ENCODE data around the gene ZNF346.
"Not testable (repeated sequence)": the region's sequence is repeated elsewhere in the genome, so short reads cannot be mapped to it uniquely, and the experiment has no call there.

The ZNF346 gene

DNA sequence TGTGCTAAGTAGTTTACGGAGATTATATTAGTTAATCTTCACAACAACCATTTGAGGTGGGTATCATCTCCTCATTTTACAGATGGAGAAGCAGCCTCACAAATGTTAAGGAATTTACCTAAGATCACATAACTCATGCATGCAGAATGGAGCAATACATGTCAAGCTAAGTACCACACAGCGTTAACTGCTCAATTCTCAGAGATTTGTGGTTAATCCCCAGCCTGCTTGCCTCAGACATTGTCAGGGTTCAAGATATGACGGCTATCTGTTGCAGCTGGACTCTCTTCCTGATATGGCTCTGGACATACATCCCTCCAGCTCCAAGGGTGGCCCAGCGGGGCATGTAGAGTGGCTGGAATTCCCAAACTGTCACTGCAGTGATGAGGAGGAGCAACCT is 7.3 kb upstream of the ZNF346 start:
- no peak for DNase-seq

DNA sequence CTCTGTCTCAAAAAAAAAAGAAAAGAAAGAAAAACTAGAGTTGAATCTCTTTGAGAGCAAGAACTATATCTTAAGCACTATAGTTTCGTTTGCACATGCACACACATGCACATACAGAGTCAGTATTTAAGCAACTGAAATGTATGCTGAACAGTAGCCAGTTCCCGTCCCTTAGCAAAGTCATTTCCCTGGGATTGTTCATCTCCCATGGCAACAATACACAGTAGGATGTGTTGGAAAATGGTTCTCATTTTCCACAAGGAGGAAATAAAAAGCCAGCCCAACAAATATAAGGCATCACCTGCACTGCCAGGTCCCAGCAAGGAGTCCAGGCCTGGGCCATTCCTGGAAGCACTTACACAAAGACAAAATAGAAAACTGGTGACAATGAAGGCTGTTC is 4.2 kb upstream of the ZNF346 start:
- no peak for DNase-seq

DNA sequence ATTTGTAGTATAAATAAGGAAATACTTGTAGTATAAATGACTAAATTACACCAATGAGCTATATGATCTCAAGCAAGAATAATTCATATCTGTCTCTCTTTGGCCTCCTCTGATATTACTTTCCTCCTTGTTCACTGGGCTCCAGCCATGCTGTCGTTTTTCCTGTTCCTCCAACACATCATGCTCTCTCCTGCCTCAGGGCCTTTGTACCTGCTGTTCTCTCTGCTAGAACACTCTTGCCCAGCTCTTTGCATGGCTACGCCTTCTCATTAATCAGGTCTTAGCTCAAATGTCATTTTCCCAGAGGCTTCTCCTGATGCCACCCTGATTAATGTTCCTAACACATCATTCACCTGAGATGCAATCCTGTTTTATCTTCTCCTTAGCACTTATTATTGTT is 2.5 kb upstream of the ZNF346 start:
- DNase-seq = no peak

DNA sequence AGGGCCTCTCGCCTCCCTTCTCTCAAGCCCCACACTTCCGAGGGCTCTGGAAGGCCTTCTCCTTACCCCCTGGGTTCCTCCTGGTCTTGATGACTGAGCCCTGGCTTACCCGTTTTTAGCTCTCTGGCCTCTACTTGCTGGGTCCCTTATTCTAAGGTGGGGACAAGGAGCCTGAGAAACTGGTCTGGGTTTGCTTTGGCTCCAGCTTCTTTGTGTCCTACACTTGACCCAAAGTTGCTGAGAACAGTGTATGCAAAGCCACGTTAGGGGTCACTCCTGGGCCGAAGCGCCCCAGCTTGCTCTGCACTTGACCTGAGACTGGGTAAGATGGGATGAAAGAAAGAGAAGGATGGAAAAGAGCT is 788 bp downstream of the ZNF346 start:
- no peak for DNase-seq

DNA sequence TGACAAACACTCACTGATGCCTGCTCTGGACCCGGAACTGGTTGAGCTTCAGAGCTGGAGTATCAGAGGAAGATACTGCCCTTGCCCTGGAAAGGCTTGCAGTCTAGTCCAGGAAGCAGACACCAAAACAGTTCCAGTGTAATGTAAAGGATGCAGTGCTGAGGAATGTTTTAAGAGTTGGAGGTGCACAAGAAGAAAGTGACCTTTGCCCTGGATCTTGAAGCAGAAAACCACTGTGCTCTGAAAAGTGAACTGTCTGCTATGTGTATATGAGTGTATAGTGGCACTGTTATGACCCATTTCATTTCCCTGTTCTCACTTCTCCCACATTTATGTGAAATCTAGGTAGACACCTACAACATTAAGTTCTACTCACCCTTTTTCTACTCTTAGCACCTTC is 2.1 kb downstream of the ZNF346 start:
- no peak for DNase-seq

DNA sequence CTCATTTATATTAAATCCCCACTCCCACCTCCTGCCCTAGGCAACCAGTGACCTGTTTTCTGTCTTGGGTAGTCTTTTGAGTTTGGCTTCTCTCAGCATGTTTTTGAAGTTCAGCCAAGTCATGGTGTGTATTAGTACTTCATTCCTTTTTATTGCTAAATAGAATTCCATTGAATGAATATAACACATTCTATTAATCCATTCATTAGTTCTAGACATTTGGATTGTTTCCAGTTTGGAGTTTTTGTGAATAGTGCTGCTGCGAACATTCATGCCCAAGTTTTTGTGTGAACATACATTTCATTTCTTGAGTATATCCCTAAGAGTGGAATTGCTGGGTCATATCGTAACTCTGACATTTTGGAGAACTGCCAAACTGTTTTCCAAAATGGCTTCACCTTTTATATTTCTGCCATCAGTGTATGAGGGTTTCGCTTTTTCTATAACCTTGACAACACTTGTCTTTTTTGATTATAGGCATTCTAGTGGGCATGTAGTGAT is 2.7 kb downstream of the ZNF346 start:
- no peak for DNase-seq

DNA sequence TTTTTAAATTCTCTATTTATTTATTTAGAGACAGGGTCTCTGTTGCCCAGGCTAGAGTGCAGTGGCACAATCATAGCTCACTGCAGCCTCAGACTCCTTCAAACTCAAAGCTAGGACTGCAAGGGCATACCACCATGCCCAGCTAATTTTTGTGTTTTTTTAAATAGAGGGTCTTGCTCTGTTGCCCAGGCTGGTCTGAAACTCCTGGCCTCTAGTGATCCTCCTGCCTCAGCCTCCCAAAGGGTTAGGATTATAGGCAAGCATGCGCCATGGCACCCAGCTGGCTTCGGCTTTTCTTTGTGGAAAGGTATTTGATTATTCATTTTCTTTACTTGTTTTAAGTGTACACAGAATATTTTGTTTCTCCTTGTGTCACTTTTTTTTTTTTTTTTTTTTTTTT is 5.2 kb downstream of the ZNF346 start:
- no peak for DNase-seq

DNA sequence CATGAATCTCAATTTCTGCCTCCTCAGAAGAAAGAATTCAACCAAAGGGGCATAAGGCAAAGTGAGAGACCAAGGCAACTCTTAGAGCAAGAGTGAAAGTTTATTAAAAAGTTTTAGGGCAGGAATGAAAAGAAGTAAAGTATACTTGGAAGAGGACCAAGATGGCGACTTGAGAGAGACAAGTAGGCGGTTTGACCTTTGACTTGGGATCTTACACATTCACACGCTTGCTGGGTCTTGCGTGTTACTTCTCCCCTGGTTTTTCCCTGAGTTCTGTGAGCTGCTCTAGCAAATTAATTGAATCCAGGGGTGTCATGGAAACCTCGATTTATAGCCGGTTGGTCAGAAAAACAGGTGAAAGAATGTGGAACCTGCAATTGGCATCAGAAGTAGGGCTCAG is 7.0 kb downstream of the ZNF346 start:
- no peak for DNase-seq

DNA sequence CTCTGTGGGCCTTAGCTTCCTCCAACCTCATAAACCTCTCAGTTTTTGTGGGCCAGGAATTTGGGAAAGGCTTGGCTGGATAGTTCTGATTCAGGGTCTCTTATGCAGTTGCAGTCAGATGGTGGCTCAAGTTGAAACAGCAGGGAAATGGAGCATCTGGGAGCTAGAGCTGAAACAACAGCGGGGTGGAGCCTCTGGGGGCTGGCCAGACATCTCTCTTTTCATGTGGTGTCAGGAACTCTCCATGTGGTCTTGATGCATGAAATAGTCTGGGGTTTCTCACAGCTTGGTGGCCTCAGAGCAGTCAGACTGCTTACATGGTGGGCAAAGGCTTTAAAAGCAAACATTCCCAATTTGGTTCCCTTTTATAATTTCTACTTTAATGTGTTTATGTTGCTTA is 13.5 kb downstream of the ZNF346 start:
- no peak for DNase-seq

DNA sequence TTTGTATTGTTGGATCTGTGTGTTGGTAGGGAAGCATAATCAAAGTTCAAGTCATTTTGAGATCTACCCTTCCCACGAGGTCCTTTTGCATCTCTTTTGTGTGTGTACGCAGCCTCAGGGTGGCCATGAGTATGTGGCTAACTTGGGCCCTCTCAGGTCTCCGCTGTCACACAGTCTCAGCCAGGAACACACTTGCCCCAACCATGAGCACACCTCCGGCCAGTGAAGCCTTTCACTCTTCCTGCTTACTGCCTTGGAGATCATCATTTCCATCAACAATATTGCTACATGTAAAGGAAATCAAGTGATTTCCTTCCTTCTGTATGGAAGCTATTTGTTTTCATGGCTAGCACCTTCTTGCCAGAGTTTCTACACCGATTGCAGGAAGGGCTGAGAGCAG is 13.9 kb downstream of the ZNF346 start:
- DNase-seq = no peak

DNA sequence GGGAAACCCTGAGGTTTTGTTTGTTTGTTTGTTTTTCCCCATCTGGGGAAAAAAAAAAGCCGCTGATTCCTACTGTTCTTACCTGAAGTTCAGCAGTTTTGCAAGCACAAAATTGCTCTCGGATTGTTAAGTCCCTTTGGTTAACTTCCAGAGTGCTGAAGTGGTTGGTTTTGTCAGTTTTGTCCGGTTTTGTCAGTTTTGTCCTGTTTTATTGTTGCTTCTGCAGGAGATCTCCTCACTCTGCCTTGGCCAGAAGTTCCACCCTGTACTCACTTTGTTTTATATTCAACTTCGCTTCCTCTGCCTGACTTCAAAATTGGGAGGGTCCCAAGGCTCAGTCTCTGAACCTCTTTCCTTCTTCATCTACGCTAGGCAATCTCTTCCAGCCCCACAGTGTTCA is 14.4 kb downstream of the ZNF346 start:
- DNase-seq = no peak

DNA sequence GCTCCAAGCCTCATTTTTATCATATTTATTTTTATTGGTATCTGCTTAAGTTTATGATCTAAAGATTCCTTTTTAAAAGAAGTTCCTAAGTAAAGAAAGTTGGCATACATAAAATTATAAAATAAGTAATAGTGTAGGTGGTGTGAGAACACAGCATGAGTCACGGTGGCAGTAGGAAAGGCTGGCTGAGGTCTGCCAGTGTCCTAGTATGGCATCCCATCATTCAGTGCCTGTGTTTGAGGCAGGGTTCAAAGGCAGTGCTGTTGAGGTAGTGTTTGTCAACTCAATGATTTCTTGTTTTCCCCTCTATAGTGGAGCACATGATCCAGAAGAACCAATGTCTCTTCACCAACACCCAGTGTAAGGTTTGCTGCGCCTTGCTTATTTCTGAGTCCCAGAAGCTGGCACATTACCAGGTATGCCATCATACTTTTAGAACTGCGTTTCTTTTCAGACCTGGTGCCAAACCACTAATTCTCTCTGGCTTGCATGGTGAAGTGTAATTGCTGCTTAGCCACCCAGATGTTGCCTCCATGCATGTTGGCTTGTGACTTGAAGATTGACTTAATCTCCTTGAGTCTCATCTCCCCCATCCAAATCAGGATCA is 18.4 kb downstream of the ZNF346 start:
- no peak for DNase-seq

DNA sequence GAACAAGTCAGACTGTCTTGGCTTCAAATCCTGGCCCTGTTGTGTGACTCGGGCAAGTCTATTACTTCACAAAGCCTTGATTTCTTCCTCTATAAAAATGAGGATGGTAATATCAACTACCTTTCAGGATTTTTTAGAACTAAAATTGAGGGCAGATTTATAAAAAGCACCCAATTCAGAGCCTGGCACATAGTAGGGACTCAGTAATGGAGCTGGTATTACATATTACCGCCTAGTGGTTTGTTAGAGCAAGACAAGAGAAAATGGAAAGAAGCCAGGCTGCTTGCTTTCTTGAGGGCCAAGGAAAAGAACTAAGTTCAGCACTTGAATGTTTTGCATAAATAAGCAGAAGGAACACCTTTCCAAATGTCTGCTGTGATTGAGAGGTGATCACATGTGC is 19.4 kb downstream of the ZNF346 start:
- DNase-seq = no peak

DNA sequence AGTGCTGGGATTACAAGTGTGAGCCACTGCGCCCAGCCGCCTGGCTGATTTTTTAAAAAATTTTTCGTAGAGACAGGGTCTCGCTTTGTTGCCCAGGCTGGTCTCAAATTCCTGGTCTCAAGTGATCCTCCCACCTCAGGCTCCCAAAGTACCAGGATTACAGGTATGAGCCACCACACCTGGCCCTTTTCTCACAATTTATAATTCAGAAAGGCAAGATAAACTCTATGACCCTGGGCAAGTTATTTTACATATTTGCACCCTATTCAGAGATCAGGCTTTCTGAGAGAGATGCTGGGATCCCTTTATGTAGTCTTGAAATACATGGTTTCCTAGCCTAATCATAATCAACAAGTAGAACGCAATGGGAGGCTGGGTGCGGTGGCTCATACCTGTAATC is 20.6 kb downstream of the ZNF346 start:
- DNase-seq = no peak

DNA sequence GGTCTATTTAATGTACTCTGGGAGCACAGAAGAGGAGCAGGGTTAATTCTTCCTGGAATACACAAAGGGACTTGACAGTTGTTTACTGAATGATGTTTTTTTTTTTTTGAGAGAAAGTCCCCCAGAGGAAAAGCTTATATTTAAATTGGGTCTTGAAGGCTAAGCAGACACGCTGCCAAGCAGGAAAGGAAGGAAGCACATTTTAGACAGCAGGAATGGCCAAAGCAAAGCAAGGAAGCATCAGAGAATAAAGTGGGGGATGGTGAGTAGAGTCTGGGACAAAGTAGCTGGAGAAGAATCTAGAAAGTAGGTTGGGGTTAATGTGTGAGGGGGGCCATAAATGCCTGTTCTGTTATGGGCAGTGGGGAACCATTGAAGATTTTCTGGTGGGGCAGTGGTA is 21.5 kb downstream of the ZNF346 start:
- no peak for DNase-seq

DNA sequence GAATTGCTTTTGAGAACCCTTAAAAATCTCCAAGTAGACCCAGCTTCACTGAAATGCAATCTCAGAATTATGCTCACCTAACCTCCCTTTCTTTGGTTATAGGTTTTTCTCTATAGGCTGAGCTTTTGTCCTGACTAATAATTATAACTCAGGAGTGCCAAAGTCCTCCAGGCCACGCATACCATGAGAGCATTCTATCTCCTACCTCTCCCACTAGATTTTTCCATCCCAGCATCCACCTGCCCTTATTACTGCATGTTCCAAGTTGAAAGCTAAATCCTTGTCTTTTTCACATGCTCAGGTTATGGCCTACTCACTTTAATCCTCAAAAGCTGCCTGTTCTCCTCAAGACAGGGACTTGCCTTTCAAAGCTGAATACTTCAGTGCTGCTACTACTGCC is 22.1 kb downstream of the ZNF346 start:
- DNase-seq = no peak

DNA sequence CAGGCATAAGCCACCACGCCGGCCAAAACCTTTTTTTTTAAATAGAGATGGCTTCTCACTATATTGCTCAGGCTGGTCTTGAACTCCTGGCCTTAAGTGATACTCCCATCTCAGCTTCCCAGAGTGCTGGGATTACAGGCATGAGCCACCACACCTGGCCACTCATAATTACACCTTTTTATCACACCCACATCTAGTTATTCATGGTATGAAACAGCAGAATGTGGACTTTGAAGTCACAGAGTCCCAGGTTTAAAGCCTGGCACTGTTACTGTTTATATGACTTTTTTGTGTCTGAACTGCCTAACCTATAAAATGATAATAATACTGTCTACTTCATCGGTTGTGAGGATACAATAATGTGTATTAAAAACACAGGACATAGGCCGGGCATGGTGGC is 23.1 kb downstream of the ZNF346 start:
- no peak for DNase-seq

DNA sequence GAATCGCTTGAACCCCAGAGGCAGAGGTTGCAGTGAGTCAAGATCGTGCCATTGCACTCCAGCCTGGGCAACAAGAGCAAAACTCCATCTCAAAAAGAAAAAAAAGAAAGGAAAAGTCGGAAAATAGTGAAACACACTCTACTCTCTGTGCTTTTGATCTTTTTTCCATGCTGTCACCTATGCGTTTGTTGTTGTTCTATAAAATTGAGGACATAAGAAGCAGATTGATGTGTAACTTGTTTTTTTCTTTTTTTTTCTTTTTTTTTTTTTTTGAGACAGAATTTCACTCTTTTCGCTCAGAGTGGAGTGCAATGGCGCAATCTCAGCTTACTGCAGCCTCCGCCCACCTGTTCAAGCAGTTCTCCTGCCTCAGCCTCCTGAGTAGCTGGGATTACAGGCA is 26.0 kb downstream of the ZNF346 start:
- DNase-seq = not testable (repeated sequence)

DNA sequence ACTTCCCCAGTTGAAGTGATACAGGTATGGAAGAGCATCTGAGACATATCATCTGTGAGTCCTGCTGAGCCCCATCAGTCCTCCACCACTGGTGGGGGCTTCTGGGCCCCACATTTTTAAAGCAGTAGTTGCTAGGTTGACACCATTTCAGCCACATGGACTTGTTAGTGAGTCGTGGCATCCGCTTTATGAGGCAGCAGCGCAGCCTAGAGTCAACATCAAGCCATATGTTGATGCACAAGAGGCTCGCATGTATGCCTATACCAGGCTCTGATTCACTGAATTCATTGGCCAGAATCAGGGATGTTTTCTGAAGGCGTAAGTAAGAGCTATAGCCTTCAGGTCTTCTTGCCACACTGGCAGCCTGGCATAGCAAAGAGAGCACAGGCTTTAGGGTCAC is 26.8 kb downstream of the ZNF346 start:
- no peak for DNase-seq

DNA sequence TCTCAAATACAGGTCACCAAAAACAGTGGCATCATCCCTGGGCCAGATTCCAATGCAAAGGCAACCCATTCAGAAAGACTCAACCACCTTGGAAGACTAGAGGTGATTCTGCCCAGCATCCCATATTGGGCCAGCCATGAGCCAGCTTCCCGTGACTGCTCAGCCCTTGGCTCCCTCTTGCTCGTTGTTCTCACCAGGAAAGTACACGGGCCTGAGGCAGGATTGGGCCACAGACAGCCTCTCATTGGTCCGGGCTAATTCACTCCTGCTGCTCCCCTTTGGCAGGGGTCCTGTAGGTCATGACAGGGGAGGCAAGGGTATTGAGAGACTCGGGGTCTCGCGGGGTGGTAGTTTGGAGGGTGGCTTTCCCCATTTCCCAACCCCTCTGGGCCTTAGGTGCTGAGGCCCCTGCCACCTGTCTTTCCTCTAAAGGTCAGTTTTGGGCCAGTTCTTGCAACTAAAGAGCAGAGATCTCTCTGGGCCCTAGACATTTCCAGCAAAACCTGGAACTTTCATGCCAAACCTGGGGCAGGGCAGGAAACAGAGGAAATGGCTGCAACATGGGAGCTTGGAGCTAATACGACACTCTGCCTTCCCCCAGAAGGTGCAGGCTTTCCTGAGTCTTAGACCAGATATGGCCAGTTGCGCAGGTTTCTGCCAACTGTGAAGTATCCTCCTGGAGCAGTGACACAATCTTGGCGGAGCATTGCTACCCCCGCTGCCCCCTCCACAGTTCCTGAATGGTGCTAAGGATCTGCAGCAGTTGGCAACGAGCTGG is 42.2 kb downstream of the ZNF346 start:
- DNase-seq = no peak

DNA sequence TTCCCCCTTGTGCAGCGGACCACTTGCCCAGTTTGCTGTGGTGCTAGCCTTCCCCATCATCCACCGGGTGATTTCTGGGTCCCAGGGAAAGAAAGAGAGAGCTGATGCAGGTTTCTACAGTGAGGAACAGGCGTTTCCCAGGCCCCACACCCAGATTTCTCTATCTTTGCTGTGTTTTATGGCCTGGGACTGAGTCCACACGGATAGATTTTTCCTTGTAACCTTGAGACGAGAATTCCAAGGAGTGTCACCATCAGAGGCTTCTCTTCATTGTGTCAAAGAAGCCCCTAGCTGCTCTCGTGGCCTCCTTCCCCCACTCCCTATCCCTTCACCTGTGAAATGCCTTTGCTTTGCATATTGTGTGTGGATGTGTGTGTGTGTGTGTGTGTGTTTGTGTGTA is 43.0 kb downstream of the ZNF346 start:
- DNase-seq = no peak

DNA sequence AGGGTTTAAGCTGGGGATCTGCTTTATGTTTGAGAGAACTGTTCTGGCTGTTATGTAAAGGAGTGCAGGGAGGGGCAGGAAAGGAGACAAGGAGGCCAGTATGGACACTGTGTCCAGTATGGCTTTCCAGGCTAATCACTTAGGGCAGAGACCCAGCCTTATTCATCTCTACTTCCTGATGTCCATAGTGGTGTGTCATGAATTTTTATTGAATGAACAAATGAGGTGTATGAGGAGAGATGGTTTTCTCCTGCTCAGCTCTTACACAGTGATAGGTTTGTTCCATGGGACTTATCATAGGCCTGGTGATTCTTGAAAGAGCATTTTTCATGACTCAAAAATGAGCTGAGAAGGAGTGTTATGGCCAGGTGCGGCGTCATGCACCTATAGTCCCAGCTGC is 43.7 kb downstream of the ZNF346 start:
- no peak for DNase-seq

DNA sequence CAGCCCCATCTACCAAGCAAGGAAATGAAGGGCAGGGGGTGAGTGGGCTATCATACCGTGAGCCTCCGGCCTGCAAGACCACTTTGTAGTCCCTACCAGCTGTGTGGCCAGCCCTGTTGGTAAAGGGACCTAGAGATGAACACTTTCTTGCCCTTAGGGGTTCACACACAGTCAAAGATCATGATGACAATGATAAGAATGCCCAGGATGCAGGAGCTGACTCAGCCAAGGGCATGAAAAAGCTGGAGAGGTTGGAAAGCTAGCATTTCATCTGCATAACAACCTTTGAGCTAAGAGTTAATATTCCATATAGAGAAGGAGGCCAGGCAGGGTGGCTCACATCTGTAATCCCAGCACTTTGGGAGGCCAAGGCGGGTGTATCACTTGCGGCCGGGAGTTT is 45.0 kb downstream of the ZNF346 start:
- no peak for DNase-seq

DNA sequence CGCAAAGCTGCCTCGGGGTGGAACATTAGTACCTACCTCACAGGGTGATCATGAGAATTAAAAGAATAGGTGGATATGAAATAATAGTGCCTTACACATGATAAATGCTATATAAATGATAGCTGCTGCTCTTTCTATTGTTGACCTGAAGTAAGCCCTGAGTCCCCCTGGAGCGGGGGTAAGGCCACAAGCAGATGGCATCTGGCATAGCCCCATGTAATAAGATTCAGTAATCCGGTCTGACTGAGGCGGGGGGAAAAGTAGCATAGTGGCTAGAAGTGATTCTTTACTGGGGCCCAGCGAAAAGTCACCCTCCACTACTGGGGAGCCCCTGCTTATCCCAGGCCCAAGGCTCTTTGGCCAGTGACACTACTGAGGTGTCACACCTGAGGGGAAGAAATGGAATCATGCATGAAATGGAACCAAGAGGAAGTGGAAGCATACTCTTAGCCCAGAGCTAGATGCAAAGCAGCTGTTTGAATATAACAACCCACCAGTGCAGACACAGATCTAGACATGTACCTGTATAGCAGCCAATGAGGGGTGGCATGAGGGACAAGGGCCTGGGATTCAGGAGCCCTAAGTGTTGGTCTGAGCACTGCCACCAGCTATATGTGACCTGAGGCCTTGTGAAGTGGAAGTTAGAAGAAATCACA is 48.2 kb downstream of the ZNF346 start:
- no peak for DNase-seq
